Coronary artery (tissue), 2 donors: ENCODE data around the gene CD44.

ENCODE experiments used
- DNase-seq: peaks from one replicate; pipeline ENCODE4 v3.0.0-alpha.2; 2017; ENCODE audit warnings: low spot score
- H3K27ac ChIP-seq, 2 donors: fragments of 200-600 bp; sonication (generic); one replicate each; pipeline ENCODE4 v1.5.1; 2016 to 2019
- H3K4me3 ChIP-seq: fragments of 200-600 bp; sonication (generic); 2 replicates; pipeline ENCODE4 v1.5.1; 2016; ENCODE audit warnings: mild to moderate bottlenecking, moderate library complexity
- TF ChIP-seq, protein P1 (sequence below): fragments of 200-600 bp; sonication (generic); IDR thresholded peaks from one replicate; pipeline ENCODE4 v1.5.1; 2019; ENCODE audit warnings: antibody characterized with exemption

Gene CD44

GRCh38 chr11:35163702-35164496 lies 24.9 kb downstream of the CD44 start:
- Histone ChIP-seq H3K27ac (peak overlapping the region; percentile 44 to 80), H3K4me3 (no peak overlapping the region)
- TF ChIP-seq, protein P1, sequence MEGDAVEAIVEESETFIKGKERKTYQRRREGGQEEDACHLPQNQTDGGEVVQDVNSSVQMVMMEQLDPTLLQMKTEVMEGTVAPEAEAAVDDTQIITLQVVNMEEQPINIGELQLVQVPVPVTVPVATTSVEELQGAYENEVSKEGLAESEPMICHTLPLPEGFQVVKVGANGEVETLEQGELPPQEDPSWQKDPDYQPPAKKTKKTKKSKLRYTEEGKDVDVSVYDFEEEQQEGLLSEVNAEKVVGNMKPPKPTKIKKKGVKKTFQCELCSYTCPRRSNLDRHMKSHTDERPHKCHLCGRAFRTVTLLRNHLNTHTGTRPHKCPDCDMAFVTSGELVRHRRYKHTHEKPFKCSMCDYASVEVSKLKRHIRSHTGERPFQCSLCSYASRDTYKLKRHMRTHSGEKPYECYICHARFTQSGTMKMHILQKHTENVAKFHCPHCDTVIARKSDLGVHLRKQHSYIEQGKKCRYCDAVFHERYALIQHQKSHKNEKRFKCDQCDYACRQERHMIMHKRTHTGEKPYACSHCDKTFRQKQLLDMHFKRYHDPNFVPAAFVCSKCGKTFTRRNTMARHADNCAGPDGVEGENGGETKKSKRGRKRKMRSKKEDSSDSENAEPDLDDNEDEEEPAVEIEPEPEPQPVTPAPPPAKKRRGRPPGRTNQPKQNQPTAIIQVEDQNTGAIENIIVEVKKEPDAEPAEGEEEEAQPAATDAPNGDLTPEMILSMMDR: no peak
- no peak for DNase-seq

- no peak for DNase-seq
- no peak overlapping the region for H3K4me3 ChIP-seq
- H3K27ac ChIP-seq: peak overlapping the region in 1 of 2 donors; percentile 26
- TF ChIP-seq, protein P1: no peak
Observed at GRCh38 chr11:35165030-35165422, 26.1 kb downstream of the CD44 start.

GRCh38 chr11:35165423-35166368 lies 26.7 kb downstream of the CD44 start:
- Histone ChIP-seq H3K27ac (peak overlapping the region; percentile 30 to 82), H3K4me3 (peak overlapping the region; percentile 6)
- TF ChIP-seq, protein P1: no peak
- no peak for DNase-seq

- no peak for DNase-seq
- peak overlapping the region; percentile 6 for H3K4me3 ChIP-seq
- H3K27ac ChIP-seq: peak overlapping the region; percentile 76 to 82
- TF ChIP-seq, protein P1: no peak
Observed at GRCh38 chr11:35166369-35167360, 27.7 kb downstream of the CD44 start.

DNA sequence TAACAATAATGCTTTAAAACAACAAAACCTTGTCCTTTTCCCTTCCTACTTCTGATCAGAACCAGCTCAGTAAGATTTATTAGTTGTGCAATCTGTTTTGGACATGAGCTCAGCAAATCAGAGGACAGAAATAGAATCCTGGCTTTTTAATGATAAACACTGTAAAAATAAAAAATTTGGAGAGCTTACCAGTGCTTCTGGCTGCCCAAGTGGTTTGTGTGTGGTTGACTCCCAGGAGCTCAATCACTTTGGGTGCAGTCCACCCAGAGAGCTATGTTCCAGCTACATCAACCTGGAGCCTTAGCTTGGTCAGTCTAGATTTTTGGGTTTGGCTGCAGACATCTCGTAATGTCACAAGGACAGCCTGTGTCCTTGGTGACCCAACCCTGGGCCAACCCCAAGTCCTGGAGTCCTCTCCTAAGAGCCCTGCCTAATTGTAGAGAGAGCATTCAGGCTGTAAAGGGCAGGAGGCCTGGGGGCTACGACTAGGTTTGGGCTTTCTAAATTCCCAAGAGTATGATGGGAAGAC lies 28.5 kb downstream of the CD44 start:
- DNase-seq: no peak
- TF ChIP-seq, protein P1: no peak
- Histone ChIP-seq H3K4me3 (peak overlapping the region; percentile 6), H3K27ac (peak overlapping the region; percentile 76 to 82)

DNA sequence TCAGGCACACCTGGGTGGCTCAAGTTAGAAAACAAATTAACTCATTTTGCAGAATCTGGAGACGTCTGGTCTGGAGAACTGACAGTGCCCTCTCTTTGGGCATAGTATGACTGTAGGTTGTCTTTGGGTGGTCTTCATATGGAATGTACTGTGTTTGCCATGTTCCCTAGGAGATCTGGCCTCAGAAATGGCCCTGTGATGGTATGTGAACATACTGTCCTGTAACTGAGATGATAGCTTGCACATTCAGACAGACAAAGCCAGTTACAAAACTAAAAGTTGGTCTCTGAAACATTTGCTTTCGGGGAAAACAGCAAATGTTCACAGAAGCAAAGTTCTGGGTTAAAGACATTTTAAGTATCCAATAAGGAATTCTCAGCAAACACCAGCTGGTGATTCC lies 29.7 kb downstream of the CD44 start:
- no peak overlapping the region for H3K4me3 ChIP-seq
- peak overlapping the region; percentile 76 to 82 for H3K27ac ChIP-seq
- DNase-seq: no peak
- TF ChIP-seq, protein P1: no peak
